HepG2 (cell line): Measurements from ENCODE around the gene CACNA2D1. TPM values are rescaled to one million over a fixed set of nuclear protein-coding genes. Genes with fewer than 3 reads are reported as not detected.

Experiments
- ATAC-seq: fragments of 200-7000 bp; cut with Tn5 transposase; 3 replicates; pipeline ENCODE4 v1.9.1; 2020; ENCODE audit warnings: mild to moderate bottlenecking, moderate library complexity
- BruUV-seq: library from RNA; stranded (reverse); fragments of 400-500 nt; replicated peaks from 2 replicates; lab custom pipeline; 2021; lab: Mats Ljungman, UMichigan
- CTCF ChIA-PET: fragments of 300-600 bp; formaldehyde crosslinking; extraction: SDS; loops from one replicate; lab custom pipeline; 2021; ENCODE audit warnings: low total read pairs, inconsistent platforms, low intra/inter-chr PET ratio; lab: Yijun Ruan, JAX
- POLR2A ChIA-PET: fragments of 350-600 bp; sonication (Branson Sonifier 250); formaldehyde crosslinking; loops from one replicate; lab custom pipeline; 2020; ENCODE audit warnings: antibody characterized with exemption, inconsistent platforms; lab: Yijun Ruan, JAX
- DNase-seq: peaks from one replicate; pipeline ENCODE4 v3.0.0-alpha.2; 2015; ENCODE audit warnings: low spot score
- FAIRE-seq: peaks from 3 replicates; lab custom pipeline; 2011; peaks lifted over from hg19 to GRCh38; lab: Jason Lieb, UNC
- H2AFZ ChIP-seq: one replicate; pipeline ENCODE4 v1.6.1; 2011; ENCODE audit warnings: low read length, inconsistent platforms
- H3K27ac ChIP-seq: fragments of 300-600 bp; 3 replicates; pipeline ENCODE4 v1.8.0; 2011; ENCODE audit warnings: mixed run types, mild to moderate bottlenecking, mixed read lengths, low read length, inconsistent platforms; ENCODE audit not compliant: insufficient read depth; ENCODE audit errors: extremely low read length
- H3K27me3 ChIP-seq, 2 experiments: fragments of 200-600 bp in 1 of 2; 2 replicates in 1 of 2; 3 replicates in 1 of 2; pipeline versions ENCODE4 v1.6.0 to v1.8.0; 2011; ENCODE audit warnings: low read length in 2 of 2, mild to moderate bottlenecking in 2 of 2, moderate library complexity in 2 of 2, inconsistent platforms in 1 of 2; ENCODE audit not compliant: insufficient read depth in 2 of 2, control insufficient read depth in 1 of 2
- H3K36me3 ChIP-seq, 2 experiments: fragments of 200-600 bp in 1 of 2; replicated peaks in 1 of 2; 2 replicates in 1 of 2; 3 replicates in 1 of 2; pipeline versions ENCODE4 v1.5.1 to v1.8.0; 2011; ENCODE audit warnings: low read length in 2 of 2, inconsistent platforms in 1 of 2; ENCODE audit not compliant: insufficient read depth in 2 of 2, control insufficient read depth in 1 of 2
- H3K4me1 ChIP-seq: 2 replicates; pipeline ENCODE4 v1.5.1; 2012; ENCODE audit warnings: low read length, inconsistent platforms; ENCODE audit not compliant: insufficient read depth
- H3K4me2 ChIP-seq: 2 replicates; pipeline ENCODE4 v1.6.0; 2011; ENCODE audit warnings: low read depth, low read length, inconsistent platforms
- H3K4me3 ChIP-seq, 3 experiments: fragments of 200-600 bp in 1 of 3; sonication (generic), shearing (Covaris generic) in 1 of 3; replicated peaks in 1 of 3; 2 replicates each; pipeline ENCODE4 v1.5.1; 2011 to 2016; ENCODE audit warnings: low read length in 3 of 3, inconsistent platforms in 2 of 3, low read depth in 2 of 3, mild to moderate bottlenecking in 2 of 3, control low read depth in 1 of 3, mixed read lengths in 1 of 3; ENCODE audit not compliant: insufficient read depth in 1 of 3
- H3K79me2 ChIP-seq: one replicate; pipeline ENCODE4 v1.6.1; 2011; ENCODE audit warnings: low read length, inconsistent platforms; ENCODE audit not compliant: insufficient read depth
- H3K9ac ChIP-seq: 2 replicates; pipeline ENCODE4 v1.6.0; 2011; ENCODE audit warnings: mild to moderate bottlenecking, low read depth, low read length, inconsistent platforms; ENCODE audit not compliant: insufficient read depth
- H3K9me3 ChIP-seq: 2 replicates; pipeline ENCODE4 v1.5.1; 2012; ENCODE audit warnings: mild to moderate bottlenecking, low read length
- H4K20me1 ChIP-seq: 2 replicates; pipeline ENCODE4 v1.6.0; 2011; ENCODE audit warnings: inconsistent platforms, mild to moderate bottlenecking, low read length, moderate library complexity; ENCODE audit not compliant: insufficient read depth
- GMEB2 ChIP-seq: IDR thresholded peaks from 2 replicates; pipeline ENCODE4 v1.6.1; 2016; ENCODE audit warnings: missing biosample characterization, missing genetic modification reagents, low read depth
- IKZF4 ChIP-seq: sonication (generic); formaldehyde crosslinking; IDR thresholded peaks from 2 replicates; pipeline ENCODE4 v1.5.1; 2020; ENCODE audit warnings: borderline replicate concordance, mild to moderate bottlenecking, low read depth, missing genetic modification reagents; ENCODE audit errors: not compliant biosample characterization
- JUN ChIP-seq: sonication (generic); formaldehyde crosslinking; IDR thresholded peaks from 2 replicates; pipeline ENCODE4 v1.4.0; 2020; ENCODE audit warnings: mild to moderate bottlenecking, missing genetic modification reagents
- MAF1 ChIP-seq: sonication (generic); formaldehyde crosslinking; IDR thresholded peaks from 2 replicates; pipeline ENCODE4 v1.5.0; 2020; ENCODE audit warnings: missing genetic modification reagents, borderline replicate concordance
- MAFK ChIP-seq, 2 experiments: IDR thresholded peaks in 1 of 2; conservative IDR thresholded peaks in 1 of 2; 2 replicates each; pipeline ENCODE4 v1.6.1; 2011; ENCODE audit warnings: improper control_type of control experiment in 2 of 2, low read length in 2 of 2
- POLR2G ChIP-seq: fragments of 200-400 bp; formaldehyde crosslinking; IDR thresholded peaks from 2 replicates; pipeline ENCODE4 v1.6.1; 2018; ENCODE audit warnings: mild to moderate bottlenecking, low read depth, low read length, moderate library complexity
- SIN3A ChIP-seq: IDR thresholded peaks from 2 replicates; pipeline ENCODE4 v1.6.1; 2011; ENCODE audit warnings: low read depth, mild to moderate bottlenecking, control low read depth, low read length, borderline replicate concordance
- SP2 ChIP-seq: sonication (generic); formaldehyde crosslinking; IDR thresholded peaks from 2 replicates; pipeline ENCODE4 v1.5.1; 2020; ENCODE audit warnings: mild to moderate bottlenecking, missing genetic modification reagents
- YEATS4 ChIP-seq: sonication (generic); formaldehyde crosslinking; IDR thresholded peaks from 2 replicates; pipeline ENCODE4 v1.4.0; 2020; ENCODE audit warnings: missing genetic modification reagents, borderline replicate concordance
- ZEB1 ChIP-seq: IDR thresholded peaks from 2 replicates; pipeline ENCODE4 v1.6.1; 2012; ENCODE audit warnings: mild to moderate bottlenecking, low read depth, inconsistent platforms; ENCODE audit not compliant: insufficient replicate concordance
- ZNF564 ChIP-seq: sonication (generic); formaldehyde crosslinking; IDR thresholded peaks from 2 replicates; pipeline ENCODE4 v1.8.1; 2023; ENCODE audit warnings: mild to moderate bottlenecking, missing genetic modification reagents
- WGBS: methylation state at CpG from one replicate; pipeline ENCODE4 v1.1.6; 2017; ENCODE audit warnings: low lambda C conversion rate; 5-methylcytosine and 5-hydroxymethylcytosine counted together
- in situ Hi-C: cut with HindIII; loops from 2 replicates; pipeline ENCODE4 v1.10.0; 2017; ENCODE audit warnings: low pct_unique_long_range_greater_than_20kb; ENCODE audit not compliant: extremely low pct_ligation_motif_present
- intact Hi-C: fragments of 100-400 bp; cut with micrococcal nuclease; formaldehyde crosslinking; loops from one replicate; pipeline ENCODE4 v1.10.0; 2022; ENCODE audit not compliant: unreplicated experiment
- polyA plus RNA-seq, 8 experiments: library from polyadenylated mRNA; depleted of rRNA in 3 of 8; stranded (reverse) in 7 of 8; unstranded in 1 of 8; fragments of >200 nt; fragmentation: Illumina TruSeq in 4 of 8; extraction: Trizol in 4 of 8; gene quantifications; 2 replicates each; pipeline versions ENCODE4 v1.2.1 to v1.2.3, GENCODE V29; 2011 to 2016; ENCODE audit warnings: low read depth in 4 of 8, missing spikeins in 1 of 8, mixed read lengths in 1 of 8; ENCODE audit not compliant: insufficient read depth in 1 of 8
- total RNA-seq, 5 experiments: library from RNA; depleted of rRNA; stranded (reverse); fragments of >200 nt; fragmentation: Illumina TruSeq; extraction: Trizol; gene quantifications; 2 replicates each; pipeline ENCODE4 v1.2.3, GENCODE V29; 2016; ENCODE audit warnings: low read depth in 1 of 5
- TF ChIP-seq, protein P1 (sequence below): sonication (generic); formaldehyde crosslinking; IDR thresholded peaks from 2 replicates; pipeline ENCODE4 v1.4.0; 2020; ENCODE audit warnings: mild to moderate bottlenecking, missing genetic modification reagents
- TF ChIP-seq, protein P2 (sequence below): sonication (generic); formaldehyde crosslinking; IDR thresholded peaks from 2 replicates; pipeline ENCODE4 v1.5.0; 2020; ENCODE audit warnings: mild to moderate bottlenecking, missing genetic modification reagents
- TF ChIP-seq, protein P3 (sequence below): sonication (generic); formaldehyde crosslinking; IDR thresholded peaks from 2 replicates; pipeline ENCODE4 v1.8.1; 2023; ENCODE audit warnings: mild to moderate bottlenecking, missing genetic modification reagents

The CACNA2D1 gene
- total and polyA plus RNA-seq, 2 of the 13 experiments (the other 11 are each of a cell fraction or from before 2014, with no cell fraction given) = not detected

GRCh38 chr7:82430500-82431465 lies 12.8 kb downstream of the CACNA2D1 start:
- FAIRE-seq (no peak), ATAC-seq (no peak), DNase-seq (no peak)
- no peak overlapping the region for H3K9ac ChIP-seq
- CTCF ChIA-PET = no interaction called here
- H3K27ac ChIP-seq = no peak overlapping the region
- WGBS = 21% methylated on average over 9 of the region's 9 CpGs
- no peaks in the 10 kb centered on the region for H4K20me1 ChIP-seq
- no peaks in the 10 kb centered on the region for H3K9me3 ChIP-seq
- BruUV-seq = no TSS peak
- POLR2A ChIA-PET = no interaction called here
- no peaks in the 10 kb centered on the region for H3K27me3 ChIP-seq
- in situ Hi-C loops = no loop called here
- no peak overlapping the region for H3K4me3 ChIP-seq
- no peak overlapping the region for H3K4me2 ChIP-seq
- intact Hi-C loops = no loop called here
- H3K4me1 ChIP-seq = no peaks in the 10 kb centered on the region
- H3K36me3 ChIP-seq = no peaks in the 10 kb centered on the region
- H3K79me2 ChIP-seq = no peaks in the 10 kb centered on the region
- H2AFZ ChIP-seq = no peak overlapping the region
- no peak for TF ChIP-seq ZNF564 (CRISPR knock-in tag)
- no peak for TF ChIP-seq SP2
- TF ChIP-seq GMEB2 (CRISPR knock-in tag) = no peak
- no peak for TF ChIP-seq IKZF4 (CRISPR knock-in tag)
- TF ChIP-seq, protein P1, sequence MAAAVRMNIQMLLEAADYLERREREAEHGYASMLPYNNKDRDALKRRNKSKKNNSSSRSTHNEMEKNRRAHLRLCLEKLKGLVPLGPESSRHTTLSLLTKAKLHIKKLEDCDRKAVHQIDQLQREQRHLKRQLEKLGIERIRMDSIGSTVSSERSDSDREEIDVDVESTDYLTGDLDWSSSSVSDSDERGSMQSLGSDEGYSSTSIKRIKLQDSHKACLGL (CRISPR knock-in tag) = no peak
- no peak for TF ChIP-seq MAF1 (CRISPR knock-in tag)
- no peak for TF ChIP-seq JUN (CRISPR knock-in tag)
- TF ChIP-seq YEATS4 (CRISPR knock-in tag) = no peak
- no peak for TF ChIP-seq SIN3A
- TF ChIP-seq, protein P2, sequence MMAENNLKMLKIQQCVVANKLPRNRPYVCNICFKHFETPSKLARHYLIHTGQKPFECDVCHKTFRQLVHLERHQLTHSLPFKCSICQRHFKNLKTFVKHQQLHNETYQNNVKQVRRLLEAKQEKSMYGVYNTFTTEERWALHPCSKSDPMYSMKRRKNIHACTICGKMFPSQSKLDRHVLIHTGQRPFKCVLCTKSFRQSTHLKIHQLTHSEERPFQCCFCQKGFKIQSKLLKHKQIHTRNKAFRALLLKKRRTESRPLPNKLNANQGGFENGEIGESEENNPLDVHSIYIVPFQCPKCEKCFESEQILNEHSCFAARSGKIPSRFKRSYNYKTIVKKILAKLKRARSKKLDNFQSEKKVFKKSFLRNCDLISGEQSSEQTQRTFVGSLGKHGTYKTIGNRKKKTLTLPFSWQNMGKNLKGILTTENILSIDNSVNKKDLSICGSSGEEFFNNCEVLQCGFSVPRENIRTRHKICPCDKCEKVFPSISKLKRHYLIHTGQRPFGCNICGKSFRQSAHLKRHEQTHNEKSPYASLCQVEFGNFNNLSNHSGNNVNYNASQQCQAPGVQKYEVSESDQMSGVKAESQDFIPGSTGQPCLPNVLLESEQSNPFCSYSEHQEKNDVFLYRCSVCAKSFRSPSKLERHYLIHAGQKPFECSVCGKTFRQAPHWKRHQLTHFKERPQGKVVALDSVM (CRISPR knock-in tag) = no peak
- TF ChIP-seq MAFK (conservative IDR thresholded peaks at IDR 0.05 in 1 of 2, IDR thresholded peaks at IDR 0.05 in 1 of 2; ENCODE audit: low read length in 2 of 2) = no peak
- TF ChIP-seq POLR2G = no peak
- TF ChIP-seq, protein P3, sequence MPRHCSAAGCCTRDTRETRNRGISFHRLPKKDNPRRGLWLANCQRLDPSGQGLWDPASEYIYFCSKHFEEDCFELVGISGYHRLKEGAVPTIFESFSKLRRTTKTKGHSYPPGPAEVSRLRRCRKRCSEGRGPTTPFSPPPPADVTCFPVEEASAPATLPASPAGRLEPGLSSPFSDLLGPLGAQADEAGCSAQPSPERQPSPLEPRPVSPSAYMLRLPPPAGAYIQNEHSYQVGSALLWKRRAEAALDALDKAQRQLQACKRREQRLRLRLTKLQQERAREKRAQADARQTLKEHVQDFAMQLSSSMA (CRISPR knock-in tag) = no peak
- TF ChIP-seq ZEB1 = no peak
